SIG-M5 treated with dmso at 0.1 percent for 504 hours (cell line): Measurements from ENCODE around the gene PGAM1.
A peak's percentile ranks its signal among the peaks of the same experiment; 100 is the strongest.
"Not testable (repeated sequence)": the region's sequence is repeated elsewhere in the genome, so short reads cannot be mapped to it uniquely, and the experiment has no call there.

Source experiments
- DNase-seq: peaks from one replicate; lab custom pipeline; 2025; ENCODE audit not compliant: unreplicated experiment; lab: John Stamatoyannopoulos, UW

The PGAM1 gene

GRCh38 chr10:97425964-97426775 lies at the start of gene PGAM1:
TSS of gene PGAM1 (plus strand) at chr10:97426191. CDS start at chr10:97426308, 117 bp downstream.
- peak; percentile 88 for DNase-seq

DNA sequence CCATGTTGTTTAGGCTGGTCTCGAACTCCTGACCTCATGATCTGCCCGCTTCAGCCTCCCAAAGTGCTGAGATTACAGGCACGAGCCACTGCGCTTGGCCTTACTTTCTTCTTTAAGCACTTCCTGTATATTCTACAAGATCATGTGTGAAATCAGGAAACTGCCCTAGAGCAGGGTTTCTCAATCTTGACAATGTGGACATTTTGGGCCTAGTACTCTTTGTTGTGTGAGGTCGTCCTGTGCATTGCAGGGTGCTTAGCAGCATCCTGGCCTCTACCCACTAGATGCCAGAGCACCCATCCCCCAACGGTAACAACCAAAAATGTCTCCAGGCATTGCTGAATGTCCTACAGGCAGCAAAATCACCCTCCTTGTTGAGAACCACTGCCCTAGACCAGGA lies 49.6 kb upstream of the PGAM1 start:
- peak; percentile 69 for DNase-seq

DNA sequence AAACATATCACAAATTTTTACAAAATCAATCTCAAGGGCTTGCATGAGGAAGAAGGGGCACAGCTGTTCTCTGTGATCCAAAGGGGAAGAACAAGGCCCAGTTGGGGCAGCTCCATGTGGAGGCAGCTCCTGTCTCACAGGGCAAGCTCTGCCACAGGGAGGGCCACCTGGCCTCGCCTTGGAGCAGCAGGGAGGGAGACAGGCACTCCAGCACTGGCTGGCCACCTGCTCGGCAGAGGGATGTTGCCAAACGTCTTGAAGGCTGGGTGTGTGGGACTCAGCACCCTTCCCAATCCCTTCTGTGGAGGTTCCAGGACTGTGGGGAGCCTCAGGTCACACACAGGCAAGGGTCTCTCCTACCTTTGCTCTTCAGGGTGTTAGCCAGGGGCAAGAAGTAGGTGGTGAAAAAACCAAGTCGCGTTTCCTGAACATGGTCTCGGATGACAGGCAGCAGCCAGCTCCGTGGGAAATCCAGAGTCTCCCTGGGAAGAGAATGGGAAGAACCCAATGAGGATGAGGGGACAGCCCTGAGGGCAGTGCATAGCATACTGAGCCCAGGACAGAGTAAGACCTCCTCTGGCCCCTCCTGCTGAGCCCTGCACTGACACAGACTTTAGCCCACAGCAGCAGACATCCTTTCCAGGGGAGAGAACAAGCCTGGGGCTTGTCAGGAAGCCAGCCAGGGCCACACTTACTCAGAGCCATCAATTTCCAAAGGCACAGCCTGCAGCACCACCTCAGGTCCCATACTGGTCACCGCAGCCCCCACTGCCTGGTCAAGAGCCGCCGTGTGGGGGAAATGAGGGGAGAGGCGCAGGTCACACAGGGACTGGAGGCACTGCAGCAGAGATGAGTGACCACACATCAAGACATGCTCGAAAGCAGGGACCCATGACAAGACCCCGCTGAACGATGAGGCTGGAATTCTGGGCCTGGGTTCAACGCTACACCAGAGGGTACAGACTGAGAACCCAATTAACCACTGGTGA lies 46.8 kb upstream of the PGAM1 start:
- no peak for DNase-seq

DNA sequence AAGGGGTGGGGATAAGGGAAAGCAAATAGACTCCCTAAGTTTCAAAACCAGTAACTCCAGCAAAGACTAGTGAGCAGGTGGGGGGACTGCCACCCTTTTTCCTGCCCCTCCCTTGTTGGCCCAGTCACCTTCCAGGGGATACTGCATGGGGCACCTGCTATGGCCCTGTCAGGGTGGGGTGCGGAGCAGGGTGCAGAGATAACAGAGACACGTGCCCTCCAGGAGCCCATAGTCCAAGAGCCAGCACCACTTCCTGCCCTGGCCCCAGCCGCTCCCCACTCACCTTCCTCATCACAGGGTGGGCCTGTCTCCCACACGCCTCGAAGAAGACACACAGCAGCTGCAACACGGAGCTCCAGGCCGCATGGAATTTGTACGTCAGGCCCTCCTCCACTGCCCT lies 45.5 kb upstream of the PGAM1 start:
- DNase-seq: no peak

DNA sequence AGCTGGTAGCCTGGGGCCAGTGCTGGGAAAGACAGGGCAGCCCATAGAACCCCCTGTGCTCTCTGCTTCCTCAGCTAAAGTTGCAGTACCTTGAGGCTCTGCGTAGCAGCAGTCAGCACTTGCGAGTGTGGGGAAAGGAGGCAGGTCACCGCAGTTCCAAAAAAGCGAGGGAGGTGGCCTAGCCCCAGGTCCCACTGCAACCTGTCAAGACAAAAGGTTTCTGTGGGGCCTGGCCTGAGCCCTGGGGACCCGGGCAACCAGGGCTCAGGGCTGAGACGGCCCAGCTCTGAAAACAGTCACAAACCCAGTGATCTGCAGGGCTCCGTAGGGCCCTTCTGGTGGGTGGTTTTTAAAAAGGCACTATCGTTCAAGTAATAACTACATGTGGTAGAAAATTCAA lies 44.4 kb upstream of the PGAM1 start:
- DNase-seq: no peak

DNA sequence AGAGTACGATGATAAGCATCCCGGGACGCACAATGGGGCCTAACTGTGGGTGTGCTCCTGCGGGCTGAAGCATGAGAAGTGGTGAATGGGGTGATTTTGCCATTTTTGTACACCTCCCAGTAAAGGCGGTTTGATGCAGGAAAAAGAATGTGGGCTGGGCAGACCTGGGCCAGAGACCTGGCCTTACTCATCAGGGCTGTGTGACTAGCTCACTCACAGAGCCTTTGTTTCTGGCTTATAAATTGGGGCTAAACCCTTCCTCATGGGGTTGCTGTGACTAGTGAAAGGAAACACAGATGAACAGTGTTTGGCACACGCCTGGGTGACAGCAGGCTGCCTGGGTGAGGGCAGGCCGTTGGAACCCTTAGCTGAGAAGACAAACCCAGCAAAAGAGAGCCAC lies 42.8 kb upstream of the PGAM1 start:
- no peak for DNase-seq

- no peak for DNase-seq
These were observed 41.8 kb upstream of the PGAM1 start for GRCh38 chr10:97384156-97384555.

DNA sequence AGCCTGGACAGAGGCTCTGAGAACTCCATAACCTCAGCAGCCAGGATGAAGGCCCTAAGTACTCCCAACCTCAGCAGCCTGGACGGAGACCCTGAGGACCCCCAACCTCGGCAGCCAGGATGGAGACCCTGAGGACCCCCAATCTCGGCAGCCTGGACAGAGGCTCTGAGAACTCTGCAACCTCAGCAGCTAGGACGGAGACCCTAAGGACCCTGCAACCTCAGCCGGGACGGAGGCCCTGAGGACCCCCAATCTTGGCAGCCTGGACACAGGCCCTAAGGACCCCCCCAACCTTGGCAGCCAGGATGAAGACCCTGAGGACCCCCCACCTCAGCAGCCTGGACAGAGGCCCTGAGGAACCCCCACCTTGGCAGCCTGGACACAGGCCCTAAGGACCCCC lies 41.4 kb upstream of the PGAM1 start:
- DNase-seq: no peak

DNA sequence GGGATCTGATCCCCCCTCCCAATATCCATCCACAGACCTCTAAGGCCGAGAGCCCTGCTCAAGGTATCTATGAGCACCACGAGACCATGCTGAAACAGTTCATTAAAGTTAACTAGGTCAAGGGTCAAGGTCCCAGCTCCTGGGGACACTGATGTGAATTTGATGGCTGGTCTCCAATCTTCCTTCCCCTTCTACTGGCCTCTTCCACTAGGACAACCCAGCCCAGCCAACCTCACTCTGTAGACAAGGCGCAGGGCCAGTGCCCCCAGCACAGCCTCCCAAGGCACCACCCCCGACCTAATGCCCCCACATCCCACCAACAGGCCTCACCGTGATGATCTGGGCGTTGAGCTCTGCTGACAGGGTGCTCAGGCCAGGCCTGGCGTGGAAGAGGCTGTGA lies 40.4 kb upstream of the PGAM1 start:
- no peak for DNase-seq

GRCh38 chr10:97388152-97388551 lies 37.8 kb upstream of the PGAM1 start:
- no peak for DNase-seq

GRCh38 chr10:97390091-97390490 lies 35.9 kb upstream of the PGAM1 start:
- no peak for DNase-seq

GRCh38 chr10:97393034-97393573 lies 32.9 kb upstream of the PGAM1 start:
- DNase-seq: no peak

DNA sequence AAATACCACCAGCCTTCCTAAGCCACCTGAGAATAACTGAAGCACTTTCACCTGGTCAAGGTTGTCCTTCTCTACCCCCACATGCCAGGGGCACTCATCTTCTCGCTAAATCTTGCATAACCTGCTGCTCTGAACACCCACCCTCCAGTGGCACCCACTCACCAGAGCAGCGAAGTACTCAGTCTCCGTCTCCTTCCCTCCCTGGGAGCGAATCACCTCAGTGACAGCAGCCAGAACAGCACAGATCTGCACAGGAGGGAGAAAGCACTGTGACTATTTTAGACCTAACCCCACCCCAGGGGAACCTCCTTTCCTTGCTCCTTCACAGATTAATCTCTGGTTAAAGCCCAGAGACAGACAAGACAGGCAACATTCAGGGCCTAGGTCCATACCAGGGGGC lies 29.9 kb upstream of the PGAM1 start:
- DNase-seq: no peak

DNA sequence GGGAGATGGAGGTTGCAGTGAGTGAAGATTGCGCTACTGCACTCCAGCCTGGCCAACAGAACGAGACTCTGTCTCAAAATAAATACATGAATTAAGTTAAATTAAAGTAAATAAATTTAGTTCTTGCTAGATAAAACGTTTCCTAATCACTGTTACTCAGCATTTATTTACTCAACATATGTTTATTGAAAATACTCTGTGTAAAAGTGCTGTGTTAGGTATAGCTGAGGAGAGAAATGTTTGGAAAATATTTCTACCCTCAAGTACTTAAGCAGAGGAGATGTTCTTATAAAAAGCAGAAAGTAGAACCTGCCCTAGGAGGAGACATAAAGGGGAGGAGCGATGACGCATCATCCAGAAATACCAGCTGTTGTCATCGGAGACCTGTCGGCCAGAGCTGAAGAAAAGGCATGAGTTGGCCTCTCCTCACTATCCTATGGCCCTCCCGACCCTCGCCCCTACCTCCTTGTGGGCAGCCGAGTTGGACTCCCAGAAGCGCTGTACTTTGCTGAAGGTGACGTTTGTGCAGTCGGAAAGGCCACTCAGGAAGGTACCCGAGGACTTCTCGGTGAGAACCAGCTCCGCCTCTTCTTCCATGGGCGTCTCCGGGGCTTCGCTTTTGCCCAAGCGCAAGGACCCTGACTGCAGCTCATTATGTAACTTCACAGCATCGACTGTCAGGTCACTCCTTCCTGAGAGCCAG lies 26.0 kb upstream of the PGAM1 start:
- peak; percentile 79 for DNase-seq

- DNase-seq: peak; percentile 98
These were observed 25.1 kb upstream of the PGAM1 start, which contains the start of gene RRP12 for GRCh38 chr10:97400665-97401454. TSS of gene RRP12 (minus strand) at chr10:97401340. CDS start at chr10:97401231, 109 bp downstream.

DNA sequence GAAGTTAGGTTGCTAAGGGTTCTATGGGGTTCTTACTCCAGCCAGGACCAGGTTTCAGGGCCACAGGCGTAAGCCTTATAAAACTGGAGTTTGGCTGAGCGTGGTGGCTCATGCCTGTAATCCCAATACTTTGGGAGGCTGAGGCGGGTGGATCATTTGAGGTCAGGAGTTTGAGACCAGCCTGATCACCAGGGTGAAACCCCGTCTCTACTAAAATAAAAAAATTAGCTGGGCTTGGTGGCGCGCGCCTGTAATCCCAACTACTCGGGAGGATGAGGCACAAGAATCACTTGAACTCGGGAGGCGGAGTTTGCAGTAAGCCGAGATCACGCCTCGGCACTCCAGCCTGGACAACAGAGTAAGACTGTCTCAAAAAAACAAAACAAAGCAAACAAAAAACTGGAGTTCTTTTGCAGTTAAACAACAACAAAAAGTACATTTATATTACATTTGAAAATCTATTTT lies 24.5 kb upstream of the PGAM1 start:
- DNase-seq: no peak

DNA sequence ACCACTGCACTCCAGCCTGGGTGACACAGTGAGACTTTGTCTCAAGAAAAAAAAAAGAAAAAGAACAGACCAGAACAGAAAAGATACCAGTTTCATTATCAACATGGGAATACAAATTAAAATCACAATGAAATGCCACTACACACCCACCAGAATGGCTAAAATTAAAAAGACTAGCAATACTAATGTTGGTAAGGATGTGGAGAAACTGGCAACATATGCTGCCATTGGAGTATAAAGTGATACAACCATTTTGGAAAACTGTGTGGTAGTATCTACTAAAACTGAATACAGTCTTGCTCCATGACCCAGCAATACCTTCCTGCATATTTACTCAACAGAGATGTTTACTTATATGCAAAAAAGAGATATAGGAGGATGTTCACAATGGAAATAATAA lies 21.9 kb upstream of the PGAM1 start:
- DNase-seq: no peak

DNA sequence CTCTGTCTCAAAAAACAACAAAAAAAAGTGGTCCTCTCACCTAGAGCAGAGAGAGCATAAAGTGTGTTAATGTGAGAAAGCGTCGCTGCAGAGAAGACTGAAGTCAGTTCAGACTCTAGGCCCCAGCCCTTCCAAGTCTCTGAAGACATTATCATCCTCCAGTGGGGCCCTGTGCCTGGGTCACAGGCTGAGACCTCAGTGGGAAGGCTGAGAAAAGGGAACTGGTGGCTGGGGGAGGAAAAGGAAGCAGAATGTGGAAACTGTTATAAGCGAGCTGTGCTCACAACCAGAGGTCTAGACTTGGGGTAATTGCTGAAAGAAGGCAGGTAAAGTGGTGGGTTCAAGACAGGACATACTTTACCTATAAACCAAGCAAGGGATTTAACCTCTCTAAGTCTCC lies 19.9 kb upstream of the PGAM1 start:
- DNase-seq: peak; percentile 92

DNA sequence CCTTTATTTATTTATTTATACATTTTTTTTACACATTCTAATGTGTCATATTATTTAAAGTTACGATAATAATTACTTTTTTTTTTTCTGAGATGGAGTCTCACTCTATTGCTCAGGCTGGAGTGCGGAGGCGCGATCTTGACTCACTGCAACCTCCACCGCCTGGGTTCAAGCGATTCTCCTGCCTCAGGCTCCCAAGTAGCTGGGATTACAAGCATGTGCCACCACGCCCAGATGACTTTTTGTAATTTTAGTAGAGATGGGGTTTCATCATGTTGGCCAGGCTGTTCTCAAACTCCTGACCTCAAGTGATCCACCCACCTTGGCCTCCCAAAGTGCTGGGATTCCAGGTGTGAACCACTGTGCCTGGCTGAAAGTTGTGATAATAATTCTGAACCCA lies 19.5 kb upstream of the PGAM1 start:
- DNase-seq: not testable (repeated sequence)
